ENCODE data around the gene GAS2L2. TPM values are rescaled to one million over a fixed set of nuclear protein-coding genes. Genes with fewer than 3 reads are reported as not detected.

The GAS2L2 gene
- total and polyA plus RNA-seq, 12 donors: 0.03 to 0.89 (median 0.14) TPM; not detected in 4

DNA sequence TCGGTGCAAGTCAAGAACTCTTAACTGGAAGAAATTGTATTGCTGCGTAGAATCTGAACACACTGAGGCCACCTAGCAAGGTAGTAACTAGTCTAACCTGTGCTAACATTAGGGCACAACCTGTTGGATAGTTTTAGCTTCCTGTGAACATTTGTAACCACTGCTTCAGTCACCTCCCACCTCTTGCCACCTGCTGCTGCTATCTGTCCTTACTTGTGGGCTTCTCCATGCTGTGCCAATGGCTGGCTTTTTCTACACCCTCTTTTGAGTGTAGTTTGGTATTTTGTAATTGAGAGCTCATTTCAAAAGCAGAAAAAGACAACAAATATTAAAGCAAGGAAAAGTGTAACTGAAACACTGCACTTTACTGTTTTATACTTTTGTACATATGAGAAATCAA, 29.3 kb downstream of the GAS2L2 start:
- H3K36me3 ChIP-seq: peaks cover 0 to 91% (median 41%) of the 10 kb centered on the region in 9 donors
- DNase-seq (no peak), ATAC-seq (no peak)
- TF ChIP-seq, protein P1, sequence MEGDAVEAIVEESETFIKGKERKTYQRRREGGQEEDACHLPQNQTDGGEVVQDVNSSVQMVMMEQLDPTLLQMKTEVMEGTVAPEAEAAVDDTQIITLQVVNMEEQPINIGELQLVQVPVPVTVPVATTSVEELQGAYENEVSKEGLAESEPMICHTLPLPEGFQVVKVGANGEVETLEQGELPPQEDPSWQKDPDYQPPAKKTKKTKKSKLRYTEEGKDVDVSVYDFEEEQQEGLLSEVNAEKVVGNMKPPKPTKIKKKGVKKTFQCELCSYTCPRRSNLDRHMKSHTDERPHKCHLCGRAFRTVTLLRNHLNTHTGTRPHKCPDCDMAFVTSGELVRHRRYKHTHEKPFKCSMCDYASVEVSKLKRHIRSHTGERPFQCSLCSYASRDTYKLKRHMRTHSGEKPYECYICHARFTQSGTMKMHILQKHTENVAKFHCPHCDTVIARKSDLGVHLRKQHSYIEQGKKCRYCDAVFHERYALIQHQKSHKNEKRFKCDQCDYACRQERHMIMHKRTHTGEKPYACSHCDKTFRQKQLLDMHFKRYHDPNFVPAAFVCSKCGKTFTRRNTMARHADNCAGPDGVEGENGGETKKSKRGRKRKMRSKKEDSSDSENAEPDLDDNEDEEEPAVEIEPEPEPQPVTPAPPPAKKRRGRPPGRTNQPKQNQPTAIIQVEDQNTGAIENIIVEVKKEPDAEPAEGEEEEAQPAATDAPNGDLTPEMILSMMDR (IDR thresholded peaks at IDR 0.05): no peak
- H3K9me3 ChIP-seq: no peaks in the 10 kb centered on the region
- WGBS, 2 donors: 97% methylated on average over 2 of the region's 2 CpGs
- H3K4me3 ChIP-seq: no peak overlapping the region
- no peaks in the 10 kb centered on the region for H3K27me3 ChIP-seq
- H3K27ac ChIP-seq: no peak overlapping the region
- intact Hi-C loops (cut with DNase I): no loop called here
- peaks cover 6 to 24% (median 14%) of the 10 kb centered on the region in 9 donors for H3K4me1 ChIP-seq

DNA sequence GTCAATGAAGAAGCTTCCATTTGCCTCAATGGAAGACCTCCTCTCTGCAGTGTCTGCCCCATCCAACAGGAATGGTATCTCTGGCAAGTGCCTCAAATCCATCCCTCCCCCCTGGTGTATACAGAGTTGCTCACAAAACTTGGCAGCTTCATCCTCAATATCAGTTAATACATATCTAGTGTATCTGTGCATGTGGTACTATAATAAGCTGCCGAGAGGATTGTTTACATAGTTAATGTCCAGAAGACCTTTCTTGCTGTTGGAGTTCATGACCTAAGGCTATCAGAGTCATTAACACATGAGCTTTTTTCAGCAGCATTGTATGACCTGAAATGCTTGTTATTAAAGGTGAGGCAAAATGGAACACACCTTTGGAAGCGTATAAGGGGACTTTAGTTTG, 35.6 kb downstream of the GAS2L2 start:
- ATAC-seq (peak in 2 of 8 donors; percentile 19 to 36), DNase-seq (no peak)
- 40 to 57% methylated on average over 2 of the region's 2 CpGs for WGBS, 2 donors
- TF ChIP-seq, protein P1 (IDR thresholded peaks at IDR 0.05): no peak
- peak overlapping the region; percentile 26 to 85 (median 39) for H3K27ac ChIP-seq
- peaks cover 9 to 52% (median 33%) of the 10 kb centered on the region in 9 donors for H3K4me1 ChIP-seq
- H3K36me3 ChIP-seq: peaks cover 0 to 95% (median 14%) of the 10 kb centered on the region in 9 donors
- no peaks in the 10 kb centered on the region for H3K9me3 ChIP-seq
- H3K27me3 ChIP-seq: no peaks in the 10 kb centered on the region
- intact Hi-C loops (cut with DNase I): no loop called here
- H3K4me3 ChIP-seq: no peak overlapping the region

DNA sequence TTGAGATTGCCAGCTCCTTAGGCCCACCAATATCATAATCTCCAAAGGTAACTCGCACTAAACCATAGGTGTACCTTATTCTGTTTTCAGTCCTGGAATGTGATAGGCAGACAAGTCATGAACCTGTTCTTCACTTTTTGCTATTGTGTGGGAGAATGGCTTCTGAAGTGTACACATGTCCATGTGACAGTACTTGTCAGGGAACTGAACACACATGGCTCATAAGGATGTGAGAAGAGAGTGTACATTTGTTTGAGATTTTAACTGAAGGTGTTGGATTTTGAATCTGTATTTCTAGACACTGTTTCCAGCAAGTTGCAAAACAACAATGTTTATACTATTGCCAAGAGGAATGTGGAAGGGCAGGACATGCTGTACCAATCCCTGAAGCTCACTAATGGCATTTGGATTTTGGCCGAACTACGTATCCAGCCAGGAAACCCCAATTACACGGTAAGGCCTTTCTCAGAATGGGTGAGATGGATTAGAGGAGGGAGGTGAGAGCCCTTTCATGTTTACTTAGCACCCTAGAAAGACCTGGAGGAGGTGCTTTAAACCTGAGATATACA, 36.1 kb downstream of the GAS2L2 start:
- no peaks in the 10 kb centered on the region for H3K9me3 ChIP-seq
- no peak for DNase-seq
- TF ChIP-seq, protein P1 (IDR thresholded peaks at IDR 0.05): no peak
- 58 to 71% methylated on average over 4 of the region's 4 CpGs for WGBS, 2 donors
- peak overlapping the region; percentile 26 to 85 (median 43) for H3K27ac ChIP-seq
- H3K4me1 ChIP-seq: peaks cover 9 to 57% (median 38%) of the 10 kb centered on the region in 9 donors
- H3K27me3 ChIP-seq: no peaks in the 10 kb centered on the region
- intact Hi-C loops (cut with DNase I): no loop called here
- peaks cover 0 to 95% (median 9%) of the 10 kb centered on the region in 9 donors for H3K36me3 ChIP-seq
- H3K4me3 ChIP-seq: no peak overlapping the region
- ATAC-seq: peak in 4 of 8 donors; percentile 32 to 80 (median 69)

DNA sequence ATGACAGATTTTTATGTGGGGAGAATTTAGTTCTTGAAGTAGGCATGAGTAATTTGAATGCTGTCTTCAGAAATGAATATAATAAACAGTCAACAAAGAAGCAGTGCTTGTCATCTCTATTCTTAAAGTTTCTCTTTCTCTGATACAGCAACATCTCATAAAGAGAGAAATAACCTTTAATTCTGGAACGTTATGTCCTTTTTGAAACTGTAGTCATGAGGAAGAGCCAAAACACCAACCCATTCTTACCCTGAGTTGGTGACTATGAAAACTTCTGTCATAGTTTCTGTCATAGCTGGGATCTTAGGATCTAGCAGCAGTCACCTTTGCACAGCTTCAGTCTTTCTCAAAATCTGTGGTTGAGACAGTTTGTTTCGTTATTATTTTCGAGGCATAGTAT, 36.9 kb downstream of the GAS2L2 start:
- H3K27ac ChIP-seq: peak overlapping the region in 7 of 10 donors; percentile 29 to 87 (median 72)
- ATAC-seq: no peak
- TF ChIP-seq, protein P1 (IDR thresholded peaks at IDR 0.05): no peak

More for the DNA sequence above, 36.9 kb downstream of the GAS2L2 start:
- H3K4me1 ChIP-seq: peaks cover 9 to 60% (median 38%) of the 10 kb centered on the region in 9 donors
- peaks cover 0 to 95% (median 5%) of the 10 kb centered on the region in 9 donors for H3K36me3 ChIP-seq
- no peaks in the 10 kb centered on the region for H3K27me3 ChIP-seq
- H3K9me3 ChIP-seq: no peaks in the 10 kb centered on the region
- DNase-seq: no peak
- intact Hi-C loops (cut with DNase I): no loop called here
- no peak overlapping the region for H3K4me3 ChIP-seq
- 82 to 92% methylated on average over 3 of the region's 3 CpGs for WGBS, 2 donors
